OCI-LY3 (cell line): ENCODE results near the gene SDC4.

Experiments
- CTCF ChIP-seq: fragments of 200-600, 300-600 bp; sonication (generic); IDR thresholded peaks from 2 replicates; pipeline ENCODE4 v1.5.1; 2014; ENCODE audit warnings: antibody characterized with exemption, low read length, low read depth
- EZH2phosphoT487 ChIP-seq: fragments of 200-600 bp; shearing (Covaris generic); IDR thresholded peaks from 2 replicates; pipeline ENCODE4 v1.6.1; 2018; ENCODE audit warnings: antibody characterized with exemption, mixed run types, low read depth

GRCh38 chr20:45315672-45316071 lies 32.6 kb downstream of the SDC4 start:
- no peak for TF ChIP-seq CTCF
- TF ChIP-seq EZH2phosphoT487 = no peak
